ENCODE measurements around the gene TBC1D1.

TBC1D1 gene

GRCh38 chr4:37998226-37998625 is 107.3 kb downstream of the TBC1D1 start:
- no peak for DNase-seq (ENCODE audit: low read depth)
- H3K4me3 ChIP-seq (ENCODE audit: low read depth, low read length) = no peak overlapping the region
- TF ChIP-seq CTCF (IDR thresholded peaks at IDR 0.05; ENCODE audit: insufficient read depth, low read depth, low read length, missing control alignments) = no peak

GRCh38 chr4:37999000-37999716 is 108.3 kb downstream of the TBC1D1 start:
- TF ChIP-seq CTCF (IDR thresholded peaks at IDR 0.05; ENCODE audit: insufficient read depth, low read depth, low read length, missing control alignments) = no peak

GRCh38 chr4:37999965-38000364 is 109.1 kb downstream of the TBC1D1 start:
- no peak for TF ChIP-seq CTCF (IDR thresholded peaks at IDR 0.05; ENCODE audit: insufficient read depth, low read depth, low read length, missing control alignments)
- no peak overlapping the region for H3K4me3 ChIP-seq (ENCODE audit: low read depth, low read length)
- no peak for DNase-seq (ENCODE audit: low read depth)

More at GRCh38 chr4:37999000-37999716, 108.3 kb downstream of the TBC1D1 start:
- DNase-seq (ENCODE audit: low read depth) = no peak
- no peak overlapping the region for H3K4me3 ChIP-seq (ENCODE audit: low read depth, low read length)

- no peak for TF ChIP-seq CTCF (IDR thresholded peaks at IDR 0.05; ENCODE audit: insufficient read depth, low read depth, low read length, missing control alignments)
- H3K4me3 ChIP-seq (ENCODE audit: low read depth, low read length) = no peak overlapping the region
- no peak for DNase-seq (ENCODE audit: low read depth)
These were observed 111.0 kb downstream of the TBC1D1 start for GRCh38 chr4:38001927-38002326.

GRCh38 chr4:38002451-38003071 is 111.7 kb downstream of the TBC1D1 start:
- DNase-seq (ENCODE audit: low read depth) = no peak
- no peak for TF ChIP-seq CTCF (IDR thresholded peaks at IDR 0.05; ENCODE audit: insufficient read depth, low read depth, low read length, missing control alignments)
- no peak overlapping the region for H3K4me3 ChIP-seq (ENCODE audit: low read depth, low read length)

GRCh38 chr4:38003102-38003501 is 112.2 kb downstream of the TBC1D1 start:
- DNase-seq (ENCODE audit: low read depth) = no peak
- no peak for TF ChIP-seq CTCF (IDR thresholded peaks at IDR 0.05; ENCODE audit: insufficient read depth, low read depth, low read length, missing control alignments)
- no peak overlapping the region for H3K4me3 ChIP-seq (ENCODE audit: low read depth, low read length)

Measured in GM12865 (cell line).